ENCODE data around the gene ZNF700. TPM values are rescaled to one million over a fixed set of nuclear protein-coding genes. Genes with fewer than 3 reads are reported as not detected.
"Not testable (repeated sequence)": the region's sequence is repeated elsewhere in the genome, so short reads cannot be mapped to it uniquely, and the experiment has no call there.

The ZNF700 gene
- total RNA-seq, 2 experiments from 2014 or later = 22.7 to 25.7 TPM

- CTCF ChIA-PET = no interaction called here
- no peak for ATAC-seq
Measured at GRCh38 chr19:11905928-11906327, 19.0 kb upstream of the ZNF700 start.

GRCh38 chr19:11911937-11912336, 13.0 kb upstream of the ZNF700 start:
- H3K27ac Mint-ChIP-seq; POLR2A ChIA-PET; H3K4me1 Mint-ChIP-seq (ENCODE audit: low read depth); DNase-seq; H3K4me3 Mint-ChIP-seq; CTCF ChIA-PET; H3K27me3 Mint-ChIP-seq (ENCODE audit: low read depth); ATAC-seq: not testable (repeated sequence)
- Mint-ChIP-seq H3K9me3 (ENCODE audit: insufficient read depth) (peaks cover 38% of the 10 kb centered on the region), H3K36me3 (ENCODE audit: low read depth) (peaks cover 24% of the 10 kb centered on the region)

More at GRCh38 chr19:11905928-11906327, 19.0 kb upstream of the ZNF700 start:
- H3K27me3 Mint-ChIP-seq (ENCODE audit: low read depth) = no peaks in the 10 kb centered on the region
- peaks cover 49% of the 10 kb centered on the region for H3K36me3 Mint-ChIP-seq (ENCODE audit: low read depth)
- H3K4me1 Mint-ChIP-seq (ENCODE audit: low read depth) = no peaks in the 10 kb centered on the region
- H3K9me3 Mint-ChIP-seq (ENCODE audit: insufficient read depth) = peaks cover 59% of the 10 kb centered on the region
- no peak overlapping the region for H3K4me3 Mint-ChIP-seq
- DNase-seq = no peak
- POLR2A ChIA-PET = no interaction called here
- H3K27ac Mint-ChIP-seq = no peak overlapping the region

GRCh38 chr19:11914417-11915051, 10.4 kb upstream of the ZNF700 start:
- H3K36me3 Mint-ChIP-seq (ENCODE audit: low read depth); CTCF ChIA-PET; ATAC-seq; H3K4me1 Mint-ChIP-seq (ENCODE audit: low read depth); H3K4me3 Mint-ChIP-seq; DNase-seq; H3K27me3 Mint-ChIP-seq (ENCODE audit: low read depth); POLR2A ChIA-PET; H3K27ac Mint-ChIP-seq: not testable (repeated sequence)
- peaks cover 17% of the 10 kb centered on the region for H3K9me3 Mint-ChIP-seq (ENCODE audit: insufficient read depth)

- DNase-seq (no peak), ATAC-seq (no peak)
- Mint-ChIP-seq H3K27ac (no peak overlapping the region), H3K36me3 (ENCODE audit: low read depth) (peaks cover 14% of the 10 kb centered on the region), H3K9me3 (ENCODE audit: insufficient read depth) (peaks cover 3% of the 10 kb centered on the region), H3K4me3 (no peak overlapping the region), H3K4me1 (ENCODE audit: low read depth) (peaks cover 31% of the 10 kb centered on the region), H3K27me3 (ENCODE audit: low read depth) (no peaks in the 10 kb centered on the region)
- POLR2A ChIA-PET = no interaction called here
- CTCF ChIA-PET = interaction anchor here (1.0 to 6.0 kb wide), 11 partner anchors 18 to 256 kb away, joined by 3 to 115 read pairs (median 25); partner anchors contain the start of genes ZNF20, ZNF491, ZNF763 and ZNF878
Measured at GRCh38 chr19:11921852-11922495, 2.9 kb upstream of the ZNF700 start.

GRCh38 chr19:11925651-11926187, 812 bp downstream of the ZNF700 start:
- peaks cover 47% of the 10 kb centered on the region for H3K36me3 Mint-ChIP-seq (ENCODE audit: low read depth)
- ChIA-PET CTCF (interaction anchor here (1.0 to 6.0 kb wide), 7 partner anchors 38 to 570 kb away, joined by 3 to 115 read pairs (median 5); partner anchors contain the start of genes ZNF491 and ZNF763), POLR2A (interaction anchor here (1.3 to 3.4 kb wide), 5 partner anchors 20 to 167 kb away, joined by 3 to 53 read pairs (median 6); partner anchors contain the start of gene ZNF69)
- not testable (repeated sequence) for H3K27me3 Mint-ChIP-seq (ENCODE audit: low read depth); ATAC-seq; DNase-seq
- H3K4me3 Mint-ChIP-seq = peak overlapping the region; percentile 94
- peak overlapping the region; percentile 90 for H3K27ac Mint-ChIP-seq
- peaks cover 41% of the 10 kb centered on the region for H3K4me1 Mint-ChIP-seq (ENCODE audit: low read depth)
- peaks cover 11% of the 10 kb centered on the region for H3K9me3 Mint-ChIP-seq (ENCODE audit: insufficient read depth)

GRCh38 chr19:11927227-11927626, 2.3 kb downstream of the ZNF700 start:
- H3K4me3 Mint-ChIP-seq = no peak overlapping the region
- DNase-seq (no peak), ATAC-seq (no peak)
- peaks cover 62% of the 10 kb centered on the region for H3K36me3 Mint-ChIP-seq (ENCODE audit: low read depth)
- ChIA-PET CTCF (interaction anchor here (1.6 kb wide), 1 partner anchor 37 kb away, joined by 5 read pairs; no protein-coding TSS in a partner anchor), POLR2A (interaction anchor here (1.0 kb wide), 1 partner anchor 16 kb away, joined by 3 read pairs; no protein-coding TSS in a partner anchor)
- H3K9me3 Mint-ChIP-seq (ENCODE audit: insufficient read depth) = peaks cover 20% of the 10 kb centered on the region
- H3K27me3 Mint-ChIP-seq (ENCODE audit: low read depth) = no peaks in the 10 kb centered on the region
- H3K4me1 Mint-ChIP-seq (ENCODE audit: low read depth) = peaks cover 48% of the 10 kb centered on the region
- H3K27ac Mint-ChIP-seq = no peak overlapping the region

- H3K27me3 Mint-ChIP-seq (ENCODE audit: low read depth) = no peaks in the 10 kb centered on the region
- DNase-seq (no peak), ATAC-seq (no peak)
- ChIA-PET CTCF (no interaction called here), POLR2A (interaction anchor here (0.6 kb wide), 1 partner anchor 1697 kb away, joined by 4 read pairs; no protein-coding TSS in a partner anchor)
- H3K4me1 Mint-ChIP-seq (ENCODE audit: low read depth) = peaks cover 27% of the 10 kb centered on the region
- peaks cover 26% of the 10 kb centered on the region for H3K9me3 Mint-ChIP-seq (ENCODE audit: insufficient read depth)
- H3K36me3 Mint-ChIP-seq (ENCODE audit: low read depth) = peaks cover 86% of the 10 kb centered on the region
- no peak overlapping the region for H3K4me3 Mint-ChIP-seq
- no peak overlapping the region for H3K27ac Mint-ChIP-seq
Measured at GRCh38 chr19:11931051-11931450, 6.1 kb downstream of the ZNF700 start.

- peaks cover 88% of the 10 kb centered on the region for H3K36me3 Mint-ChIP-seq (ENCODE audit: low read depth)
- no peak overlapping the region for H3K27ac Mint-ChIP-seq
- ATAC-seq (no peak), DNase-seq (no peak)
- POLR2A ChIA-PET = no interaction called here
- CTCF ChIA-PET = no interaction called here
- no peak overlapping the region for H3K4me3 Mint-ChIP-seq
- H3K4me1 Mint-ChIP-seq (ENCODE audit: low read depth) = peaks cover 24% of the 10 kb centered on the region
- H3K9me3 Mint-ChIP-seq (ENCODE audit: insufficient read depth) = peaks cover 30% of the 10 kb centered on the region
- H3K27me3 Mint-ChIP-seq (ENCODE audit: low read depth) = no peaks in the 10 kb centered on the region
Measured at GRCh38 chr19:11931513-11931912, 6.6 kb downstream of the ZNF700 start.

GRCh38 chr19:11935829-11936228, 10.9 kb downstream of the ZNF700 start:
- Mint-ChIP-seq H3K9me3 (ENCODE audit: insufficient read depth) (peaks cover 23% of the 10 kb centered on the region), H3K36me3 (ENCODE audit: low read depth) (peaks cover 84% of the 10 kb centered on the region)
- POLR2A ChIA-PET; H3K27me3 Mint-ChIP-seq (ENCODE audit: low read depth); ATAC-seq; DNase-seq; H3K27ac Mint-ChIP-seq; CTCF ChIA-PET; H3K4me3 Mint-ChIP-seq; H3K4me1 Mint-ChIP-seq (ENCODE audit: low read depth): not testable (repeated sequence)

GRCh38 chr19:11938383-11938782, 13.5 kb downstream of the ZNF700 start:
- H3K36me3 Mint-ChIP-seq (ENCODE audit: low read depth) = peaks cover 85% of the 10 kb centered on the region
- H3K4me1 Mint-ChIP-seq (ENCODE audit: low read depth); POLR2A ChIA-PET; H3K27me3 Mint-ChIP-seq (ENCODE audit: low read depth); H3K4me3 Mint-ChIP-seq; H3K27ac Mint-ChIP-seq; DNase-seq; CTCF ChIA-PET; ATAC-seq: not testable (repeated sequence)
- H3K9me3 Mint-ChIP-seq (ENCODE audit: insufficient read depth) = peaks cover 30% of the 10 kb centered on the region

- H3K27ac Mint-ChIP-seq; H3K4me3 Mint-ChIP-seq; ATAC-seq; H3K4me1 Mint-ChIP-seq (ENCODE audit: low read depth); DNase-seq; H3K27me3 Mint-ChIP-seq (ENCODE audit: low read depth): not testable (repeated sequence)
- H3K9me3 Mint-ChIP-seq (ENCODE audit: insufficient read depth) = peaks cover 49% of the 10 kb centered on the region
- peaks cover 89% of the 10 kb centered on the region for H3K36me3 Mint-ChIP-seq (ENCODE audit: low read depth)
- ChIA-PET POLR2A (interaction anchor here (1.5 kb wide), 1 partner anchor 47 kb away, joined by 4 read pairs; no protein-coding TSS in a partner anchor), CTCF (interaction anchor here (1.1 kb wide), 1 partner anchor 47 kb away, joined by 3 read pairs; no protein-coding TSS in a partner anchor)
Measured at GRCh38 chr19:11941361-11941887, 16.5 kb downstream of the ZNF700 start.

All from activated CD8-positive, alpha-beta T cell treated with anti-CD3 and anti-CD28 coated beads, Interleukin-2, amount 10 ng/mL, durations not matched to agents 7 days and 5 days (primary cell).